GM12892 (cell line): Measurements from ENCODE around the gene EFCAB13.

Experiments used
- POLR2A ChIP-seq: IDR thresholded peaks from 2 replicates; pipeline ENCODE4 v1.6.1; 2011; ENCODE audit warnings: low read depth, low read length, control low read depth
- POLR2AphosphoS5 ChIP-seq: IDR thresholded peaks from 2 replicates; pipeline ENCODE4 v1.6.1; 2011; ENCODE audit warnings: low read depth, low read length, control low read depth
- TAF1 ChIP-seq: IDR thresholded peaks from 2 replicates; pipeline ENCODE4 v1.6.1; 2011; ENCODE audit warnings: low read depth, mild to moderate bottlenecking, control low read depth, low read length, borderline replicate concordance

GRCh38 chr17:47276868-47277267 is 46.9 kb upstream of the EFCAB13 start:
- TF ChIP-seq POLR2AphosphoS5 (no peak), TAF1 (no peak), POLR2A (no peak)
